ENCODE data around the gene NRDE2.

The NRDE2 gene

GRCh38 chr14:90295870-90296516, 35.7 kb downstream of the NRDE2 start:
- no peak for DNase-seq

GRCh38 chr14:90294872-90295271, 36.9 kb downstream of the NRDE2 start:
- DNase-seq, result no peak

- no peak for DNase-seq
Measured at GRCh38 chr14:90293766-90294730, 37.7 kb downstream of the NRDE2 start.

GRCh38 chr14:90291699-90292098, 40.0 kb downstream of the NRDE2 start:
- DNase-seq, result no peak

GRCh38 chr14:90290337-90291011, 41.3 kb downstream of the NRDE2 start:
- DNase-seq, result no peak

GRCh38 chr14:90288651-90289355, 42.9 kb downstream of the NRDE2 start:
- peak; percentile 49 for DNase-seq

- no peak for DNase-seq
Measured at GRCh38 chr14:90287791-90288190, 44.0 kb downstream of the NRDE2 start.

- DNase-seq, result peak; percentile 23
Measured at GRCh38 chr14:90281756-90282155, 50.0 kb downstream of the NRDE2 start.

GRCh38 chr14:90281261-90281660, 50.5 kb downstream of the NRDE2 start:
- DNase-seq, result no peak

- no peak for DNase-seq
Measured at GRCh38 chr14:90280096-90280495, 51.6 kb downstream of the NRDE2 start.

- DNase-seq, result no peak
Measured at GRCh38 chr14:90278199-90279175, 53.3 kb downstream of the NRDE2 start.

- DNase-seq, result no peak
Measured at GRCh38 chr14:90277581-90278198, 54.1 kb downstream of the NRDE2 start.

- DNase-seq, result peak; percentile 57
Measured at GRCh38 chr14:90276646-90277367, 54.9 kb downstream of the NRDE2 start.

- DNase-seq, result no peak
Measured at GRCh38 chr14:90275820-90276219, 55.9 kb downstream of the NRDE2 start.

GRCh38 chr14:90275458-90275814, 56.3 kb downstream of the NRDE2 start:
- DNase-seq, result no peak

GRCh38 chr14:90274808-90275457, 56.8 kb downstream of the NRDE2 start:
- no peak for DNase-seq

GRCh38 chr14:90274019-90274418, 57.7 kb downstream of the NRDE2 start:
- DNase-seq, result peak; percentile 12

GRCh38 chr14:90273532-90273931, 58.2 kb downstream of the NRDE2 start:
- no peak for DNase-seq

GRCh38 chr14:90272523-90272922, 59.2 kb downstream of the NRDE2 start:
- DNase-seq, result no peak

- DNase-seq, result no peak
Measured at GRCh38 chr14:90268420-90268819, 63.3 kb downstream of the NRDE2 start.

All from NCI-H82 (cell line).